Osteocyte (in vitro differentiated cells): ENCODE data around the gene CLNK. TPM values are rescaled to one million over a fixed set of nuclear protein-coding genes. Genes with fewer than 3 reads are reported as not detected.

ENCODE experiments used
- DNase-seq: peaks from one replicate; pipeline ENCODE4 v3.0.0; 2021; ENCODE audit warnings: mixed read lengths; ENCODE audit not compliant: unreplicated experiment; ENCODE audit errors: extremely low spot score
- H3K27ac Mint-ChIP-seq: one replicate; pipeline ENCODE4 v1.8.0; 2021; ENCODE audit warnings: mild to moderate bottlenecking, mixed read lengths; ENCODE audit not compliant: unreplicated experiment
- H3K27me3 Mint-ChIP-seq: one replicate; pipeline ENCODE4 v1.8.0; 2021; ENCODE audit warnings: mixed read lengths; ENCODE audit not compliant: unreplicated experiment
- H3K36me3 Mint-ChIP-seq: one replicate; pipeline ENCODE4 v1.8.0; 2021; ENCODE audit warnings: mixed read lengths; ENCODE audit not compliant: unreplicated experiment
- H3K4me1 Mint-ChIP-seq: one replicate; pipeline ENCODE4 v1.8.0; 2021; ENCODE audit warnings: mixed read lengths; ENCODE audit not compliant: unreplicated experiment
- H3K4me3 Mint-ChIP-seq: one replicate; pipeline ENCODE4 v1.8.0; 2021; ENCODE audit warnings: mild to moderate bottlenecking, moderate library complexity, mixed read lengths; ENCODE audit not compliant: unreplicated experiment
- H3K9me3 Mint-ChIP-seq: one replicate; pipeline ENCODE4 v1.8.0; 2021; ENCODE audit warnings: mixed read lengths; ENCODE audit not compliant: unreplicated experiment
- total RNA-seq: library from RNA; stranded (reverse); gene quantifications from 2 replicates; pipeline ENCODE4 v1.2.1, GENCODE V29; 2021
- TF ChIP-seq, protein P1 (sequence below): fragments of 200-600 bp; sonication (generic); IDR thresholded peaks from 2 replicates; pipeline ENCODE4 v1.5.0; 2021; ENCODE audit warnings: antibody characterized with exemption, mild to moderate bottlenecking, moderate library complexity

CLNK gene
- total RNA-seq, 1 donor from 2014 or later = not detected

DNA sequence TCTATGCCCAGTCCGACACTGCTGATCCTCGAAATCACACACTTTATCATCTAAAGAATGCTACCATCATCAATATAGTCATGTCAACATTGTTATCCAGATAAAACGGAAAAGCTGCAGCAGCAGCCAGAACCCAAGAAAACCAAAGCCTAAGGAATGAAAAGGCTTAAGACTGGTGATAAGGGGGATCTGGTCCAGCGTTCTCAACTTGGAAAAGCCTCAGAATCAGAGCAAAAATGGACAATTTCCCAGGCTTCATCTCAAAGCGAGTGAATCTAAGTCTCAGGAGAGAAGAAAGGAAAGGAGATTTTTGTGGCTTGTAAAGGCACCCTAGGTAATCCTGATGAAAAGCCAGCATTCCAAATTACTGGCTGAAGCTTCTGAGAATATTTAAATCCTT is 235.6 kb downstream of the CLNK start:
- H3K9me3 Mint-ChIP-seq = peaks cover 67% of the 10 kb centered on the region
- H3K4me1 Mint-ChIP-seq = no peaks in the 10 kb centered on the region
- no peak overlapping the region for H3K4me3 Mint-ChIP-seq
- peaks cover 92% of the 10 kb centered on the region for H3K36me3 Mint-ChIP-seq
- TF ChIP-seq, protein P1, sequence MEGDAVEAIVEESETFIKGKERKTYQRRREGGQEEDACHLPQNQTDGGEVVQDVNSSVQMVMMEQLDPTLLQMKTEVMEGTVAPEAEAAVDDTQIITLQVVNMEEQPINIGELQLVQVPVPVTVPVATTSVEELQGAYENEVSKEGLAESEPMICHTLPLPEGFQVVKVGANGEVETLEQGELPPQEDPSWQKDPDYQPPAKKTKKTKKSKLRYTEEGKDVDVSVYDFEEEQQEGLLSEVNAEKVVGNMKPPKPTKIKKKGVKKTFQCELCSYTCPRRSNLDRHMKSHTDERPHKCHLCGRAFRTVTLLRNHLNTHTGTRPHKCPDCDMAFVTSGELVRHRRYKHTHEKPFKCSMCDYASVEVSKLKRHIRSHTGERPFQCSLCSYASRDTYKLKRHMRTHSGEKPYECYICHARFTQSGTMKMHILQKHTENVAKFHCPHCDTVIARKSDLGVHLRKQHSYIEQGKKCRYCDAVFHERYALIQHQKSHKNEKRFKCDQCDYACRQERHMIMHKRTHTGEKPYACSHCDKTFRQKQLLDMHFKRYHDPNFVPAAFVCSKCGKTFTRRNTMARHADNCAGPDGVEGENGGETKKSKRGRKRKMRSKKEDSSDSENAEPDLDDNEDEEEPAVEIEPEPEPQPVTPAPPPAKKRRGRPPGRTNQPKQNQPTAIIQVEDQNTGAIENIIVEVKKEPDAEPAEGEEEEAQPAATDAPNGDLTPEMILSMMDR = no peak
- H3K27ac Mint-ChIP-seq = no peak overlapping the region
- no peak for DNase-seq
- no peaks in the 10 kb centered on the region for H3K27me3 Mint-ChIP-seq

DNA sequence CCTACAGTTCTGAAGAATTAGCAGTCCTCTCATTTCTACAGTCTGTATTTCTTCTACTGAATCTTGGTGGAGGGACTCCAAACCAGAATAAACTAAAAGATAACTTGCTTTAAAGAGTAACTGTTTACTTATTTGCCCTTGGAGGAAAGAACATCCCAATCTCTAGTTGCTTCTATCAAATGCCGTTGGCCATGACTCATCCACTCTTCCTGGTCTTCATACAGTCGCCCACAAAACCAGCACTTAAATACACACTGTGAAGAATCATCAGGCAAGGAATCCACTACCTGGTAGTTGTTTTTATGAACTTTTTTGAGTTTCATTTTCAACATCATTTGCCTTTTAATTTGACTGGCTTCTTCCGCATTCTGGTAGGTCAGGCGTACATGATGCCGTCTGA is 241.6 kb downstream of the CLNK start:
- peaks cover 51% of the 10 kb centered on the region for H3K36me3 Mint-ChIP-seq

DNA sequence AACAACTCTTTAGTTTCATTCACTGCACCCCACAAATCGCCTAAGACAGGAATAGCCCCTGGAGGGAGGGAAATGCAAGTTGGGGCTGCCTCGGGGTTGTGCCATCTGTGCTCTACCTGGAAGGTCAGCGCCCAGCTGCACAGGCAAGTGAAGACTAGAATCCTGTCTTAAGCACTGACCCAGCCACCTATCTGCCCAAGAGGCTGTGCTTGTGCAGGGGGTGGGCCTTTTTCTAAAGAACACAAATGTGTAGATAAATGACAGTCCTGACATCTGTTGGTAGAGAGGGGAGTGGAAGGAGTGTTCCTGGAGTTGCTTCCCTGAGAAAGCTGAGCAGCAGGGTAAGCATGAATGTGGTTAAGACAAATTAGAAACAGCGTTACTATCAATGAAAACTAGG is 243.1 kb downstream of the CLNK start:
- no peaks in the 10 kb centered on the region for H3K27me3 Mint-ChIP-seq
- DNase-seq = no peak
- peaks cover 5% of the 10 kb centered on the region for H3K4me1 Mint-ChIP-seq
- no peak overlapping the region for H3K4me3 Mint-ChIP-seq
- no peak overlapping the region for H3K27ac Mint-ChIP-seq
- peaks cover 39% of the 10 kb centered on the region for H3K36me3 Mint-ChIP-seq
- H3K9me3 Mint-ChIP-seq = peaks cover 30% of the 10 kb centered on the region
- TF ChIP-seq, protein P1 = no peak

More for the DNA sequence above, 241.6 kb downstream of the CLNK start:
- Mint-ChIP-seq H3K27ac (no peak overlapping the region), H3K4me1 (peaks cover 5% of the 10 kb centered on the region), H3K9me3 (peaks cover 41% of the 10 kb centered on the region), H3K4me3 (no peak overlapping the region), H3K27me3 (no peaks in the 10 kb centered on the region)
- no peak for DNase-seq
- TF ChIP-seq, protein P1 = no peak

DNA sequence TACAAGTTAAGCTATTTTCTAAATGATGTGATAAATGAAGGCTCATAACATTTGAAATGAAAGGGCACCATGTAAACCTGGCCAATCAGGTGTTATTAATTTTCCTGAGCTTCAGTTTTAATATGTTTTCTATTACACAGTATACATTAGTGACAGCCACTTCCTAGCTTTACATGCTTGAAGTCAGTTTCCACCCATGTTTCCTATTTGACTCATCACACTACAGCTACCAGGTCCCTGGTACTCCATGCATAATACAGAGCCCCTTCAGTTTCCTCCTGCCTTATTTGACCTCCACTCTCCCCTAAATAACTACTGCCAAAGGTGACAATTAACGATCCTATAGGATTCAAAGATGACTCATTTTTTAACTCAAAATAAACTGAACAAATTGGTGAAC is 245.6 kb downstream of the CLNK start:
- H3K27ac Mint-ChIP-seq = no peak overlapping the region
- no peak overlapping the region for H3K4me3 Mint-ChIP-seq
- H3K27me3 Mint-ChIP-seq = no peaks in the 10 kb centered on the region
- TF ChIP-seq, protein P1 = no peak
- H3K4me1 Mint-ChIP-seq = peaks cover 5% of the 10 kb centered on the region
- no peak for DNase-seq
- peaks cover 14% of the 10 kb centered on the region for H3K9me3 Mint-ChIP-seq
- H3K36me3 Mint-ChIP-seq = peaks cover 17% of the 10 kb centered on the region

DNA sequence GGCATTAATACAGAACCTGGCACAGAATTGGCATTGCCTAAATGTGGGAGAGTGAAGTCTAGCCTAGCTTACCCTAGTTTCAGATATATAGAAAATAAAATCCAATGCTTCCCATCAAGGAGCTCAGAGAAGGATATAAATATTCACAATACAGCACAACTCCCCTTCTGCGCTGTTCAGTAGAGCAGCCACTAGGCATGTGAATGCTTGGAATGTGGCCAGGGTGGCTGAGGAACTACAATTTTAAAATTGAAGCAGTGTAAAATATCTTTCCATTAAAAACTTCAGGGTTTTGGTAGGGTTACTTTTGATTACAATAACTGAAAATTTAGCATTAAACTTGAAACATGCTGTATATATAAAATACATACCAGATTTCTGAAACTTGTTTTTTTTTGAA is 246.8 kb downstream of the CLNK start:
- peaks cover 11% of the 10 kb centered on the region for H3K36me3 Mint-ChIP-seq
- no peak for DNase-seq
- H3K27me3 Mint-ChIP-seq = no peaks in the 10 kb centered on the region
- no peak overlapping the region for H3K4me3 Mint-ChIP-seq
- H3K4me1 Mint-ChIP-seq = peaks cover 5% of the 10 kb centered on the region
- H3K9me3 Mint-ChIP-seq = peaks cover 14% of the 10 kb centered on the region
- TF ChIP-seq, protein P1 = no peak
- no peak overlapping the region for H3K27ac Mint-ChIP-seq

Other genes with a start within 250 kb of the CLNK start
- gene ZNF518B, start 227.3 kb downstream of the CLNK start, total RNA-seq = 37.3 and 39.5 TPM in 2 replicates